T-helper 1 cell treated with Interleukin-12 subunit alpha and Interleukin-12 subunit beta and Interleukin-4 antibody, amounts not matched to agents 30 μg/mL and 1 μg/mL, for 36 hours (primary cell): ENCODE measurements around the gene LRP11.

Experiments used
- H3K27ac Mint-ChIP-seq: one replicate; pipeline ENCODE4 v1.8.0; 2021; ENCODE audit warnings: mild to moderate bottlenecking, mixed read lengths
- H3K27me3 Mint-ChIP-seq: one replicate; pipeline ENCODE4 v1.8.0; 2021; ENCODE audit warnings: low read depth, mixed read lengths
- H3K36me3 Mint-ChIP-seq: one replicate; pipeline ENCODE4 v1.8.0; 2021; ENCODE audit warnings: low read depth, mixed read lengths
- H3K4me1 Mint-ChIP-seq: one replicate; pipeline ENCODE4 v1.8.0; 2021; ENCODE audit warnings: low read depth, mixed read lengths
- H3K4me3 Mint-ChIP-seq: one replicate; pipeline ENCODE4 v1.8.0; 2021; ENCODE audit warnings: mild to moderate bottlenecking, moderate library complexity, mixed read lengths
- H3K9me3 Mint-ChIP-seq: one replicate; pipeline ENCODE4 v1.8.0; 2021; ENCODE audit warnings: mixed read lengths

The LRP11 gene

DNA sequence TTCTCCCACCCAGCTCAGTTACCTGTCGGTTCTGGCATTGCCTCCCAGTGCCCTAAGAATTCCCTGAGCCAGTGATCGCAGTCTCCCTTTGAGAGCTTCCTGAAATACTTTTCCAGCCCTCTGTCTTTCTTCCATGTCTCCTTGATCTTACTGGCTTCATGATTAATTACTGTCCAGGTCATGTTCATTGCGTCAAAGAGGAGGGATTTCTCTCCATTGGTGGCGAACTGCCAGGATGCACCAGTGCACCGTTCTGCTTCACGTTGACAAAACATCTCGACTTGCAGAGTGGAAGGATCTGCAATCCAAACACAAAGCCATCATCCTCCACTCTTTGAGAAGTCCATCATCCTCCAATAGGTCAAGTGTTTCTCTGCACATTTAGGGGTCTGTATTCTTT lies 25.2 kb upstream of the LRP11 start:
- no peak overlapping the region for H3K27ac Mint-ChIP-seq
- H3K9me3 Mint-ChIP-seq, result no peaks in the 10 kb centered on the region
- no peak overlapping the region for H3K4me3 Mint-ChIP-seq
- peaks cover 26% of the 10 kb centered on the region for H3K27me3 Mint-ChIP-seq
- H3K36me3 Mint-ChIP-seq, result peaks cover under 1% of the 10 kb centered on the region
- no peaks in the 10 kb centered on the region for H3K4me1 Mint-ChIP-seq

DNA sequence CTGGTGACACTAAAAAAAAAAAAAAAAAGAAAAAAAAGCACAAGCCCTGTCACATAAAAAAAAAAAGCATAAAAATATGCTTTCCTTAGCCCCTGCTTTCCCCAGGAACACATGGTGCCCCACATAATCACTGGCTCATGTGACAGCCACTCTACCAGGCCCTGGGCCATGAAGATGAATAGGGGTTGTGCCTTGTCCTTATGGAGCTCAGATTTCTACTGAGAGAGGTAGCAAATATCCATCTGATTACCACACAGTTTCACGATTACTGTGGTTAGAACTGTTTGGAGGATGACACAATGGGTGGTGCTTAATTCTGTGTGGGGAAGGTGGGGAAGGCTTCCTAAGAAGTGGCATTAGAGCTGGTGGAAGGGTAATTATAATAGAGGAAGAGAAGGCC lies 24.5 kb upstream of the LRP11 start:
- Mint-ChIP-seq H3K27me3 (peaks cover 23% of the 10 kb centered on the region), H3K9me3 (no peaks in the 10 kb centered on the region), H3K27ac (no peak overlapping the region), H3K4me1 (no peaks in the 10 kb centered on the region), H3K4me3 (no peak overlapping the region), H3K36me3 (no peaks in the 10 kb centered on the region)

DNA sequence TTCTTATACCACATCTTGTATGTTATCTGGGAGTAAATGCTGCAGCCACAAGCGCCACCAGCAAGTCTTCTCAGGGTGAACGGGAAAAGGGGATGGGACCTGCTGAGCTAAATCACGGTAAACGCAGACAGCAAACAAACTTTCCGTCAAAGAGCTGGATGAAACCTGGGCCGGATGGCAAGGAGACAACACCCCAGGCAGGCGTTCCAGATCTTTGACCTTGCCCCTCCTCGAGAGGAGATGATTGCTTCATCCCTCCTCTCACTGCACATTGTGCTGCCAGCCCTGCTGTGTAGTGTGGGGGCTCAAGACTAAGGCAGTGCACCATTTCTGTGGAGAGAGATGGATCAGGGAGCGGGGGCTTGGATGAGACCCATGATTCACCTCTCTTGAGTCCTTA lies 23.9 kb upstream of the LRP11 start:
- no peaks in the 10 kb centered on the region for H3K36me3 Mint-ChIP-seq
- no peak overlapping the region for H3K27ac Mint-ChIP-seq
- H3K27me3 Mint-ChIP-seq, result peaks cover 18% of the 10 kb centered on the region
- no peaks in the 10 kb centered on the region for H3K9me3 Mint-ChIP-seq
- H3K4me1 Mint-ChIP-seq, result no peaks in the 10 kb centered on the region
- H3K4me3 Mint-ChIP-seq, result no peak overlapping the region

GRCh38 chr6:149887343-149887742 lies 23.2 kb upstream of the LRP11 start:
- peaks cover 11% of the 10 kb centered on the region for H3K27me3 Mint-ChIP-seq

GRCh38 chr6:149885888-149886287 lies 21.7 kb upstream of the LRP11 start:
- peaks cover 17% of the 10 kb centered on the region for H3K27me3 Mint-ChIP-seq
- H3K4me3 Mint-ChIP-seq, result no peak overlapping the region
- H3K9me3 Mint-ChIP-seq, result no peaks in the 10 kb centered on the region
- no peak overlapping the region for H3K27ac Mint-ChIP-seq
- no peaks in the 10 kb centered on the region for H3K36me3 Mint-ChIP-seq
- H3K4me1 Mint-ChIP-seq, result no peaks in the 10 kb centered on the region

More at GRCh38 chr6:149887343-149887742, 23.2 kb upstream of the LRP11 start:
- H3K27ac Mint-ChIP-seq, result no peak overlapping the region
- no peaks in the 10 kb centered on the region for H3K9me3 Mint-ChIP-seq
- no peak overlapping the region for H3K4me3 Mint-ChIP-seq
- H3K36me3 Mint-ChIP-seq, result no peaks in the 10 kb centered on the region
- H3K4me1 Mint-ChIP-seq, result no peaks in the 10 kb centered on the region

GRCh38 chr6:149884617-149885016 lies 20.5 kb upstream of the LRP11 start:
- H3K27me3 Mint-ChIP-seq, result peaks cover 24% of the 10 kb centered on the region
- H3K9me3 Mint-ChIP-seq, result no peaks in the 10 kb centered on the region
- H3K27ac Mint-ChIP-seq, result no peak overlapping the region
- no peak overlapping the region for H3K4me3 Mint-ChIP-seq
- H3K4me1 Mint-ChIP-seq, result no peaks in the 10 kb centered on the region
- no peaks in the 10 kb centered on the region for H3K36me3 Mint-ChIP-seq

DNA sequence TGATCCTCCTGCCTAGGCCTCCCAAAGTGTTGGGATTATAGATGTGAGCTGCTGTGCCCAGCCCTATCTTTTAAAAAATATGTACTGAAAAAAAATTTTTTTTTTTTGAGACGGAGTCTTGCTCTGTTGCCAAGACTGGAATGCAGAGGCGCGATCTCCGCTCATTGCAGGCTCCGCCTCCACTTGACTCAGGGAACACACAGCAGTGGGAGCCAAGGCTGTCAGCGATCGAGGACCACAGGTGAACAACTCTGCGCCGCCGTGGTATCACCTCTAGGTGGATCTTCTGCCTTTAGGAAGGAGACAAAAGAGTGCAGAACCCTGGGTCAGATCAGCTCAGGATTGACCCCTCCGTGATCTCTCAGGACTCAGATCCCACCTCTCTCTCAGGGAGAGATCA lies 20.1 kb upstream of the LRP11 start:
- Mint-ChIP-seq H3K36me3 (no peaks in the 10 kb centered on the region), H3K4me3 (no peak overlapping the region), H3K27ac (no peak overlapping the region), H3K27me3 (peaks cover 28% of the 10 kb centered on the region), H3K4me1 (no peaks in the 10 kb centered on the region), H3K9me3 (no peaks in the 10 kb centered on the region)

DNA sequence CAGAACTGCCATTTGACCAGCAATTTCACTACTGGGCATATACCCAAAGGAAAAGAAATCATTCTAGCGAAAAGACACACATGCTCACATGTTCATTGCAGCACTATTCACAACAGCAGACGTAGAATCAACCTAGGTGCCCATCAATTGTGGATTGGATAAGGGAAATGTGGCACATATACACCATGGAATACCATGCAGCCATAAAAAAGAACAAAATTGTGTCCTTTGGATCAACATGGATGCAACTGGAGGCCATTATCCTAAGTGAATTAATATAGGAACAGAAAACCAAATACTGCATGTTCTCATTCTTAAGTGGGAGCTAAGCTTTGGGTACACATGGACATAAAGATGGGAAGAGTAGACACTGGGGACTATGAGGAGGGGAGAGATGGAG lies 17.7 kb upstream of the LRP11 start:
- H3K27me3 Mint-ChIP-seq, result peaks cover 48% of the 10 kb centered on the region
- H3K36me3 Mint-ChIP-seq, result no peaks in the 10 kb centered on the region
- no peak overlapping the region for H3K4me3 Mint-ChIP-seq
- no peaks in the 10 kb centered on the region for H3K4me1 Mint-ChIP-seq
- no peaks in the 10 kb centered on the region for H3K9me3 Mint-ChIP-seq
- no peak overlapping the region for H3K27ac Mint-ChIP-seq

DNA sequence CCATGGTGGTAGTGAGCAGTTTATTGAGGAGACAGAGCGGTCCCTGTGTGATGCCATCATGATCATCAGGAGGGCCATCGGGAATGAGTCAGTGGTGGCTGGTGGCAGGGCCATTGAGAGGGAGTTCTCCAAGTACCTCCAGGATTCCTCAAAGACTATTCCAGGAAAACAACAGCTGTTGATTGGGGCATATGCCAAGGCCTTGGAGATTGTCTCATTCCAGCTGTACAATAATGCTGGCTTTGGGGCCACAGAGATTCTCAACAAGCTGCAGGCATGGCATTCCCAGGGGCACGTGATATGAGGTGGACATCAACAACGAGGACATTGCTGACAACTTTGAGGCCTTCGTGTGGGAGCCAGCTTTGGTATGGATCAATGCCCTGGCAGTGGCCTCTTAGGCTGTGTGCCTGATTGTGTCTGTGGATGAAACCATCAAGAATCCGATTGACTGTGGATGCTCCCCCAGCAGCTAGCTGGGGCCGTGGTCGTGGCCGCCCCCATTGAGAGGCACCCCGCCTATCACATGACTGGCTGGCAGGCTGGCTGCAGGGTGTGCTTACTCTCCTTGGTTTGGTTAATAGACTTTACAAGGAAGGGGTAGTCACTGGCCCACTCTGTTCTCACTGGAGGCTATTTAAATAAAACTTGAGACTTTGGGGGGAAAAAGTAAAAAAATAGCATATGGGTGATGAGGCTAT lies 17.1 kb upstream of the LRP11 start:
- no peaks in the 10 kb centered on the region for H3K9me3 Mint-ChIP-seq
- H3K4me1 Mint-ChIP-seq, result no peaks in the 10 kb centered on the region
- no peak overlapping the region for H3K27ac Mint-ChIP-seq
- no peaks in the 10 kb centered on the region for H3K36me3 Mint-ChIP-seq
- H3K27me3 Mint-ChIP-seq, result peaks cover 54% of the 10 kb centered on the region
- no peak overlapping the region for H3K4me3 Mint-ChIP-seq

GRCh38 chr6:149877659-149878058 lies 13.5 kb upstream of the LRP11 start:
- Mint-ChIP-seq H3K4me1 (no peaks in the 10 kb centered on the region), H3K36me3 (no peaks in the 10 kb centered on the region), H3K27me3 (peaks cover 60% of the 10 kb centered on the region), H3K27ac (no peak overlapping the region), H3K4me3 (no peak overlapping the region), H3K9me3 (no peaks in the 10 kb centered on the region)

DNA sequence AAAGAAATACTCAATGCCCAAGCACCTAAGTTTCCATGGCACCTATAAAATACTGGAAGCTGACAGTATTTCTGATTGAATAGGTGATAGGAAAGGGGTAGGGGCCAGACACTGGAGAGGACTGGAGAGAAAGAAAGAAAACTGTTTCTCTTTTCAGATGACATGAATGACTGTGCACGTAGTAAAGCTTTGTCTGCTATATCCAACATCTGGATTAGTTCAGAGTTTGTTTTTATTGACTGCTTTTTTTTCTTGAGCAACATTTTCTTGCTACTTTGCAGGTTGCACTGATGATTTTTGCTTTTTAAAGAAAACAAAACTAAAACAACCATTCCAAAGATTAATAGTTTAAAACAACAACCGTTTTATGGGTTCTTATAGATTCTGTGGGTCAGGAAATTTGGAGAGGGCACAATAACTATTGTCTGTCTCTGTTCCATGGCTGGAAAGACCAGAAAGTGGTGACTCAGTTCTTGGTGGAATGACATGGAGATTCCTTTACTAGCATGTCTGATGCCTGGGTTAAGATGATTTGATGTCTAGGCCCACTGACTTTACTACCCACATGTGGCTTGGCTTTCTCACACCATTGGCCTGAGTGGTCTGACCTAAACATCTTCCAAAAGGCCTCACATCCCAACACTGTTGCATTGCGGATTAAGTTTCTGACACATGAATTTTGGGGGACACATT lies 12.2 kb upstream of the LRP11 start:
- Mint-ChIP-seq H3K9me3 (peaks cover 5% of the 10 kb centered on the region), H3K27ac (no peak overlapping the region), H3K4me1 (no peaks in the 10 kb centered on the region), H3K4me3 (no peak overlapping the region), H3K36me3 (no peaks in the 10 kb centered on the region), H3K27me3 (peaks cover 68% of the 10 kb centered on the region)

- no peak overlapping the region for H3K27ac Mint-ChIP-seq
- H3K4me1 Mint-ChIP-seq, result peaks cover 2% of the 10 kb centered on the region
- peaks cover 68% of the 10 kb centered on the region for H3K27me3 Mint-ChIP-seq
- H3K36me3 Mint-ChIP-seq, result no peaks in the 10 kb centered on the region
- H3K4me3 Mint-ChIP-seq, result no peak overlapping the region
- peaks cover 5% of the 10 kb centered on the region for H3K9me3 Mint-ChIP-seq
These were observed 8.1 kb upstream of the LRP11 start for GRCh38 chr6:149872233-149872632.

GRCh38 chr6:149871182-149871581 lies 7.0 kb upstream of the LRP11 start:
- no peak overlapping the region for H3K27ac Mint-ChIP-seq
- no peaks in the 10 kb centered on the region for H3K36me3 Mint-ChIP-seq
- H3K4me1 Mint-ChIP-seq, result peaks cover 3% of the 10 kb centered on the region
- peaks cover 5% of the 10 kb centered on the region for H3K9me3 Mint-ChIP-seq
- no peak overlapping the region for H3K4me3 Mint-ChIP-seq
- peaks cover 67% of the 10 kb centered on the region for H3K27me3 Mint-ChIP-seq

GRCh38 chr6:149869275-149869892 lies 5.2 kb upstream of the LRP11 start:
- peaks cover 67% of the 10 kb centered on the region for H3K27me3 Mint-ChIP-seq
- H3K4me3 Mint-ChIP-seq, result no peak overlapping the region
- no peak overlapping the region for H3K27ac Mint-ChIP-seq
- H3K9me3 Mint-ChIP-seq, result peaks cover 5% of the 10 kb centered on the region
- no peaks in the 10 kb centered on the region for H3K36me3 Mint-ChIP-seq
- H3K4me1 Mint-ChIP-seq, result peaks cover 3% of the 10 kb centered on the region
